Natural killer cell (primary cell): ENCODE measurements around the gene DLK1. TPM values are rescaled to one million over a fixed set of nuclear protein-coding genes. Genes with fewer than 3 reads are reported as not detected.

ENCODE experiments used
- ATAC-seq, 3 donors: fragments of 150-1000 bp in 2 of 3; fragments of 200-7000 bp in 1 of 3; cut with Tn5 transposase; 1 replicate in 1 of 3; 2 replicates in 2 of 3; pipeline ENCODE4 v1.10.0; 2021; ENCODE audit warnings: mild to moderate bottlenecking in 2 of 3, moderate library complexity in 2 of 3
- DNase-seq, 2 donors: peaks; one replicate each; pipeline versions ENCODE4 v3.0.0 to v3.0.0-alpha.2; 2013 to 2021; ENCODE audit warnings: mixed read lengths in 1 of 2
- H3K27ac ChIP-seq: one replicate; pipeline ENCODE4 v1.5.1; 2013; ENCODE audit warnings: mild to moderate bottlenecking, low read length
- H3K27me3 ChIP-seq: one replicate; pipeline ENCODE4 v1.6.1; 2013; ENCODE audit warnings: low read length; ENCODE audit not compliant: control insufficient read depth, insufficient read depth
- H3K36me3 ChIP-seq: one replicate; pipeline ENCODE4 v1.6.1; 2013; ENCODE audit warnings: low read length; ENCODE audit not compliant: control insufficient read depth, insufficient read depth
- H3K4me1 ChIP-seq: one replicate; pipeline ENCODE4 v1.6.1; 2013; ENCODE audit warnings: low read length; ENCODE audit not compliant: control insufficient read depth, insufficient read depth
- H3K4me3 ChIP-seq: one replicate; pipeline ENCODE4 v1.5.1; 2013; ENCODE audit warnings: low read length
- H3K9me3 ChIP-seq: one replicate; pipeline ENCODE4 v1.6.1; 2013; ENCODE audit warnings: low read length; ENCODE audit not compliant: control insufficient read depth, insufficient read depth
- H3K27ac Mint-ChIP-seq, 2 donors: one replicate each; pipeline ENCODE4 v1.8.0; 2022; ENCODE audit warnings: mild to moderate bottlenecking in 2 of 2, mixed read lengths in 2 of 2, moderate library complexity in 1 of 2
- H3K27me3 Mint-ChIP-seq, 2 donors: one replicate each; pipeline ENCODE4 v1.8.0; 2022; ENCODE audit warnings: low read depth in 2 of 2, mixed read lengths in 2 of 2
- H3K36me3 Mint-ChIP-seq: one replicate; pipeline ENCODE4 v1.8.0; 2022; ENCODE audit warnings: mixed read lengths
- H3K4me1 Mint-ChIP-seq, 2 donors: one replicate each; pipeline ENCODE4 v1.8.0; 2022; ENCODE audit warnings: mixed read lengths in 2 of 2
- H3K4me3 Mint-ChIP-seq: one replicate; pipeline ENCODE4 v1.8.0; 2022; ENCODE audit warnings: mild to moderate bottlenecking, moderate library complexity, mixed read lengths
- H3K9me3 Mint-ChIP-seq, 2 donors: one replicate each; pipeline ENCODE4 v1.8.0; 2022; ENCODE audit warnings: mixed read lengths in 2 of 2
- CTCF ChIP-seq: fragments of 200-600 bp; IDR thresholded peaks from one replicate; pipeline ENCODE4 v1.8.0; 2022; ENCODE audit warnings: antibody characterized with exemption
- WGBS: methylation state at CpG from one replicate; pipeline ENCODE4 v1.1.7; 2013; ENCODE audit warnings: missing lambda C conversion rate; ENCODE audit not compliant: insufficient coverage; 5-methylcytosine and 5-hydroxymethylcytosine counted together
- intact Hi-C: fragments of 100-400 bp; cut with micrococcal nuclease; formaldehyde crosslinking; loops from one replicate; pipeline ENCODE4 v1.14.2; 2022
- total RNA-seq, 4 donors: library from RNA; stranded (reverse); fragments of 120-200 nt in 1 of 4; gene quantifications; one replicate each; pipeline versions ENCODE4 v1.2.3 to v1.2.4, GENCODE V29; 2013 to 2022

Gene DLK1
- total RNA-seq, 3 donors from 2014 or later (not counting 1 experiment from before 2014, with no cell fraction given), result not detected

- Mint-ChIP-seq H3K9me3 (no peaks in the 10 kb centered on the region), H3K27me3 (no peaks in the 10 kb centered on the region), H3K27ac (no peak overlapping the region), H3K36me3 (no peaks in the 10 kb centered on the region), H3K4me3 (no peak overlapping the region), H3K4me1 (no peaks in the 10 kb centered on the region)
- TF ChIP-seq CTCF, result no peak
- no peaks in the 10 kb centered on the region for H3K4me1 ChIP-seq
- no peak for ATAC-seq
- H3K36me3 ChIP-seq, result no peaks in the 10 kb centered on the region
- no peaks in the 10 kb centered on the region for H3K27me3 ChIP-seq
- H3K9me3 ChIP-seq, result no peaks in the 10 kb centered on the region
- intact Hi-C loops, result no loop called here
- H3K27ac ChIP-seq, result no peak overlapping the region
- DNase-seq, result no peak
- H3K4me3 ChIP-seq, result no peak overlapping the region
- WGBS, result 85% methylated on average over 9 of the region's 9 CpGs
Measured at GRCh38 chr14:100772607-100773165, 46.0 kb downstream of the DLK1 start.

- no peaks in the 10 kb centered on the region for H3K4me1 ChIP-seq
- Mint-ChIP-seq H3K27me3 (no peaks in the 10 kb centered on the region), H3K9me3 (no peaks in the 10 kb centered on the region), H3K36me3 (no peaks in the 10 kb centered on the region), H3K27ac (no peak overlapping the region), H3K4me1 (no peaks in the 10 kb centered on the region), H3K4me3 (no peak overlapping the region)
- H3K27me3 ChIP-seq, result no peaks in the 10 kb centered on the region
- H3K36me3 ChIP-seq, result no peaks in the 10 kb centered on the region
- no peak for TF ChIP-seq CTCF
- ATAC-seq, result no peak
- H3K27ac ChIP-seq, result no peak overlapping the region
- intact Hi-C loops, result no loop called here
- H3K9me3 ChIP-seq, result no peaks in the 10 kb centered on the region
- WGBS, result 85% methylated on average over 16 of the region's 16 CpGs
- DNase-seq, result peak in 1 of 2 donors; percentile 6
- no peak overlapping the region for H3K4me3 ChIP-seq
Measured at GRCh38 chr14:100773331-100774163, 46.9 kb downstream of the DLK1 start.

GRCh38 chr14:100774164-100774537, 47.5 kb downstream of the DLK1 start:
- H3K27me3 ChIP-seq, result no peaks in the 10 kb centered on the region
- Mint-ChIP-seq H3K27ac (no peak overlapping the region), H3K4me3 (no peak overlapping the region), H3K9me3 (no peaks in the 10 kb centered on the region), H3K36me3 (no peaks in the 10 kb centered on the region), H3K27me3 (no peaks in the 10 kb centered on the region), H3K4me1 (no peaks in the 10 kb centered on the region)
- no peaks in the 10 kb centered on the region for H3K36me3 ChIP-seq
- WGBS, result 86% methylated on average over 7 of the region's 9 CpGs
- no peak for TF ChIP-seq CTCF
- no peaks in the 10 kb centered on the region for H3K4me1 ChIP-seq
- no peak overlapping the region for H3K27ac ChIP-seq
- no peak for ATAC-seq
- intact Hi-C loops, result no loop called here
- no peak for DNase-seq
- no peaks in the 10 kb centered on the region for H3K9me3 ChIP-seq
- no peak overlapping the region for H3K4me3 ChIP-seq
